H1 (cell line): ENCODE results near the gene SEH1L. TPM values are rescaled to one million over a fixed set of nuclear protein-coding genes. Genes with fewer than 3 reads are reported as not detected.

Source experiments
- ASH2L ChIP-seq: fragments of 200-600, 300-600 bp; sonication (generic); IDR thresholded peaks from one replicate; pipeline ENCODE4 v1.7.1; 2017; ENCODE audit warnings: low read length
- GTF2F1 ChIP-seq: IDR thresholded peaks from 2 replicates; pipeline ENCODE4 v1.6.1; 2012; ENCODE audit warnings: low read depth, low read length, improper control_type of control experiment, borderline replicate concordance
- polyA plus RNA-seq, 7 experiments: library from polyadenylated mRNA; depleted of rRNA in 3 of 7; stranded (reverse) in 5 of 7; unstranded in 2 of 7; fragments of >200 nt in 5 of 7; fragments of 200-250 nt in 2 of 7; gene quantifications; 1 replicate in 5 of 7; 2 replicates in 1 of 7; 4 replicates in 1 of 7; pipeline versions ENCODE4 v1.2.1 to v1.2.3, GENCODE V29; 2011 to 2013; ENCODE audit warnings: missing spikeins in 2 of 7, mixed read lengths in 2 of 7
- total RNA-seq: library from RNA; stranded (reverse); fragmentation: NEBNext Ultra II Directional; extraction: Animal tissue kit (Norgen Biotek cat#: 25700); gene quantifications from 2 replicates; pipeline ENCODE4 v1.2.1, GENCODE V29; 2021
- TF ChIP-seq, protein P1 (sequence below): IDR thresholded peaks from 2 replicates; pipeline ENCODE4 v1.6.1; 2012; ENCODE audit warnings: inconsistent platforms

Gene SEH1L
- total and polyA plus RNA-seq, 2 of the 8 experiments (the other 6 are each of a cell fraction or from before 2014, with no cell fraction given): 41.7 to 96.7 TPM

GRCh38 chr18:13005289-13005688 lies 57.5 kb downstream of the SEH1L start (continued):
- TF ChIP-seq, protein P1, sequence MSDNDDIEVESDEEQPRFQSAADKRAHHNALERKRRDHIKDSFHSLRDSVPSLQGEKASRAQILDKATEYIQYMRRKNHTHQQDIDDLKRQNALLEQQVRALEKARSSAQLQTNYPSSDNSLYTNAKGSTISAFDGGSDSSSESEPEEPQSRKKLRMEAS: no peak
- TF ChIP-seq ASH2L (no peak), GTF2F1 (no peak)
